ENCODE results near the gene MND1. TPM values are rescaled to one million over a fixed set of nuclear protein-coding genes. Genes with fewer than 3 reads are reported as not detected.

MND1 gene
- total RNA-seq, 4 donors from 2014 or later = 0.49 to 2.4 TPM; not detected in 2

DNA sequence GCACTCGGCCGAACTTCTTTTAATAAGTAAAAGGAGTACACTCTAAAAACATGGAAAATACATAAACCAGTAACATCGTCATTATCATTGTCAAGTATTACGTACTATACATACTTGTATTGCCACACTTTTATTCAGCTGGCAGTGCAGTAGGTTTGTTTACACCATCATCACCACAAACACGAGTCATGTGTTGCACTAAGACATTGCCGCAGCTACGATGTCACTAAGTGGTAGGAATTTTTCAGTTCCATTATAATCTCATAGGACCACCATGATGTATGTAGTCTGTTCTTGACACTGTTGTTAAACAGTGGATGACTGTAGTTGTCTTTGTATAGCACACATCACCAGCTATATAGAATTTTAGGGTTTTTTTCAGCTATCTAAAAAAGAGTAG is 73.6 kb downstream of the MND1 start:
- 91 to 95% methylated on average over 7 of the region's 7 CpGs for WGBS, 2 donors
- intact Hi-C loops (cut with DNase I; ENCODE audit: low total_unique reads) = no loop called here
- TF ChIP-seq, protein P1, sequence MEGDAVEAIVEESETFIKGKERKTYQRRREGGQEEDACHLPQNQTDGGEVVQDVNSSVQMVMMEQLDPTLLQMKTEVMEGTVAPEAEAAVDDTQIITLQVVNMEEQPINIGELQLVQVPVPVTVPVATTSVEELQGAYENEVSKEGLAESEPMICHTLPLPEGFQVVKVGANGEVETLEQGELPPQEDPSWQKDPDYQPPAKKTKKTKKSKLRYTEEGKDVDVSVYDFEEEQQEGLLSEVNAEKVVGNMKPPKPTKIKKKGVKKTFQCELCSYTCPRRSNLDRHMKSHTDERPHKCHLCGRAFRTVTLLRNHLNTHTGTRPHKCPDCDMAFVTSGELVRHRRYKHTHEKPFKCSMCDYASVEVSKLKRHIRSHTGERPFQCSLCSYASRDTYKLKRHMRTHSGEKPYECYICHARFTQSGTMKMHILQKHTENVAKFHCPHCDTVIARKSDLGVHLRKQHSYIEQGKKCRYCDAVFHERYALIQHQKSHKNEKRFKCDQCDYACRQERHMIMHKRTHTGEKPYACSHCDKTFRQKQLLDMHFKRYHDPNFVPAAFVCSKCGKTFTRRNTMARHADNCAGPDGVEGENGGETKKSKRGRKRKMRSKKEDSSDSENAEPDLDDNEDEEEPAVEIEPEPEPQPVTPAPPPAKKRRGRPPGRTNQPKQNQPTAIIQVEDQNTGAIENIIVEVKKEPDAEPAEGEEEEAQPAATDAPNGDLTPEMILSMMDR (IDR thresholded peaks at IDR 0.05) = no peak
- no peak for TF ChIP-seq POLR2A (IDR thresholded peaks at IDR 0.05)
- DNase-seq (ENCODE audit: low spot score in 2 of 2) = no peak
- no peak overlapping the region for H3K4me3 ChIP-seq (ENCODE audit: low read depth, poor library complexity, severe bottlenecking)

DNA sequence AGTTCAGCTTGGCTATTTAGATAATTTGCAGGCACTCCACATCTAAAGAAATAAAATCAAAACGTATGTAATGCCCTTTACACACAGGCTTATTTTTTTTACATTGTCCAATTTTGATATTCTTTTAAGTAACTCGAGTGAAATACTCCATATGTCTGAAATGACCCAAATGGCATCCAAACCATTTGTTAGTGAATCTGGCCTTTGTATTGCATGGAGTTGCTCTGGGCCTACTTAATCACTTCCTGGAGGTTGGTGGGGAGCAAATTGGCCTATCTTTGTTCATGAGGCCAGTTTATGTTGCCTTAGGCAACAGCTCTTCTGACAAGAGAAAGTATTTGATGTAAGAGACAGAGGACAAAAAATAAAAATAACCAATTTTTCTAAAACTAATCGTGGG is 74.1 kb downstream of the MND1 start:
- intact Hi-C loops (cut with DNase I; ENCODE audit: low total_unique reads) = no loop called here
- no peak overlapping the region for H3K4me3 ChIP-seq (ENCODE audit: low read depth, poor library complexity, severe bottlenecking)
- 58 to 65% methylated on average over 3 of the region's 3 CpGs for WGBS, 2 donors
- TF ChIP-seq, protein P1 (IDR thresholded peaks at IDR 0.05) = no peak
- TF ChIP-seq POLR2A (IDR thresholded peaks at IDR 0.05) = no peak
- no peak for DNase-seq (ENCODE audit: low spot score in 2 of 2)

DNA sequence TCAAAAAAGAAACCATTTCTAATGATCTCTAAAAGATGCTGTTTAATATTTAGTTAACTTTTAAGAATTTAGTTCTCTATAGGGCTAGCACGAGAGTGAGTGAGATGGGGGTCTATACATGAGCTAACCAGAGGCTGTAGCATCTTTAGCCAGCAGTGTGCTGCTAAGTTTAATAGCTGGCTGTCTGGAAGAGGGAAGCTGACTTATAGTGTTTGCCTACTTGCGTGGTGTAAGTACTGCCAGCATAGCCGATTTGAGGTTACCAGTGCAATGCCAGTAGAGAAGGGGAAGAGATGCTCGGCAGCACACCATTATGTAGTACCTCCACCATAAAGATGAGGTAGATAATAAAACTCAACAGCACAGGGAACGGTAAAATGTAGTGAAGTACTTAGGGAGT is 74.5 kb downstream of the MND1 start:
- intact Hi-C loops (cut with DNase I; ENCODE audit: low total_unique reads) = no loop called here
- no peak overlapping the region for H3K4me3 ChIP-seq (ENCODE audit: low read depth, poor library complexity, severe bottlenecking)
- TF ChIP-seq, protein P1 (IDR thresholded peaks at IDR 0.05) = no peak
- no peak for TF ChIP-seq POLR2A (IDR thresholded peaks at IDR 0.05)
- no peak for DNase-seq (ENCODE audit: low spot score in 2 of 2)
- 76 to 89% methylated on average over 5 of the region's 5 CpGs for WGBS, 2 donors

DNA sequence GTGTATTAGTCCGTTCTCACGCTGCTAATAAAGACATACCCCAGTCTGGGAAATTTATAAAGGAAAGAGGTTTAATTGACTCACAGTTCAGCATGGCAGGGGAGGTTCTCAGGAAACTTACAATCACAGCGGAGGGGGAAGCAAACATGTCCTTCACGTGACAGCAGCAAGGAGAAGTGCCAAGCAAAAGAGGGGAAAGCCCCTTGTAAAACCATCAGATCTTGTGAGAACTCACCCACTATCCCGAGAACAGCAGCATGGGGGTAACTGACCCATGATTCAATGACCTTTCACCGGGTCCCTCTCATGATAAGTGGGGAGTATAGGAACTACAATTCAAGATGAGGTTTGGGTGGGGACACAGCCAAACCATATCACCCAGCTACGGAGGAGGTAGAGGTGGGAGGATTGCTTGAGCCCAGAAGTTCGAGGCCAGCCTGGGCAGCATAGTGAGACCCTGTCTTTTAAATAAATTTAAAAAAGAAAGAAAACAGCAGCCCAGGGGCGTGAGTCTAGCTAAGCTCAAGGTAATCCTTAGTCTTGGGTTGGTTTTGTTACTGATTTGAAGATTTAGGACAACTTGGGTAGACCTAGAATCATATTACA is 75.3 kb downstream of the MND1 start:
- intact Hi-C loops (cut with DNase I; ENCODE audit: low total_unique reads) = no loop called here
- 83 to 87% methylated on average over 9 of the region's 9 CpGs for WGBS, 2 donors
- TF ChIP-seq POLR2A (IDR thresholded peaks at IDR 0.05) = no peak
- TF ChIP-seq, protein P1 (IDR thresholded peaks at IDR 0.05) = no peak
- no peak overlapping the region for H3K4me3 ChIP-seq (ENCODE audit: low read depth, poor library complexity, severe bottlenecking)
- no peak for DNase-seq (ENCODE audit: low spot score in 2 of 2)

DNA sequence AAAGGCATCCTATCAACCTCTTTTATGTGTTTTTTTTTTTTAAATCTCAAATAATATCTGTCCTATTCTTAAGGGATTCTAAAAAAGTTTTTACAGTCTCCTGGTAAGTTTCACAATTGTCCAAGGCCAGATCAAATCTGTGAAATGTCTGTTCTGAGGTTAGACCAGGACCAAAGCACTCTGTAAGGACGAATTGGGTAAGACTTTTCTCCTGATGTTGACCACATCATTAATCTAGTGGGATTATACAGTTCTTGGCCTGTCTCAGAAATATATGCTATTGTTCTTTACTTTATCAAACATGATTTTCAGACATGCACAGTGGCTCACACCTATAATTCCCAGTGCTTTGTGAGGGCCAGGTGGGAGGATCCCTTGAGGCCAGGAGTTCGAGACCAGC is 75.9 kb downstream of the MND1 start:
- 92 to 96% methylated on average over 2 of the region's 2 CpGs for WGBS, 2 donors
- no peak for TF ChIP-seq POLR2A (IDR thresholded peaks at IDR 0.05)
- TF ChIP-seq, protein P1 (IDR thresholded peaks at IDR 0.05) = no peak
- no peak overlapping the region for H3K4me3 ChIP-seq (ENCODE audit: low read depth, poor library complexity, severe bottlenecking)
- intact Hi-C loops (cut with DNase I; ENCODE audit: low total_unique reads) = no loop called here
- no peak for DNase-seq (ENCODE audit: low spot score in 2 of 2)

DNA sequence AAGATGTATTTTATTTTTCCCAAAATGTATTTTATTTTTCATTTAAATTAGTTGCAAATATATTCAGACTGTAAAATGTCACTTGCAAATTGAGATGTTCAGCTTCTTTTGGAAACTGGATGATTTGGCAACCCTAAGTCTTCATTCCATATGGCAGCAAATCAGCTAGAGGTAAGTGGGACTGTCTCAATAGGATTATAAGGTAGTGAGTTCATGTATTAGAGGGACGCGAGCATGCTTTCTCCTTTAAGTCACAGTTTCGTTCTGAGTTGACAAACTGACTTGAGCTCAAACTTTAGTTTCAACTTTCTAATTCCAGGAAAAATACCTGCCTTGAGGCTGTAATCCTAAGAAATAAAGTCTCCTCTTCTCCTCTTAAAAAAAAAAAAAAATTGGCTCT is 77.5 kb downstream of the MND1 start:
- TF ChIP-seq, protein P1 (IDR thresholded peaks at IDR 0.05) = no peak
- TF ChIP-seq POLR2A (IDR thresholded peaks at IDR 0.05) = no peak
- intact Hi-C loops (cut with DNase I; ENCODE audit: low total_unique reads) = no loop called here
- DNase-seq (ENCODE audit: low spot score in 2 of 2) = no peak
- no peak overlapping the region for H3K4me3 ChIP-seq (ENCODE audit: low read depth, poor library complexity, severe bottlenecking)
- 91 to 93% methylated on average over 3 of the region's 3 CpGs for WGBS, 2 donors

All from lower leg skin (tissue), 4 donors.